HG03135 (cell line): ENCODE data around the gene HTR5A.

Experiments used
- ATAC-seq: cut with Tn5 transposase; IDR thresholded peaks from one replicate; pipeline ENCODE4 v1.9.1; 2021; ENCODE audit warnings: mild to moderate bottlenecking, moderate library complexity; ENCODE audit not compliant: unreplicated experiment

HTR5A gene

GRCh38 chr7:155084969-155085368 lies 14.8 kb downstream of the HTR5A start:
- no peak for ATAC-seq

GRCh38 chr7:155090684-155091083 lies 20.6 kb downstream of the HTR5A start:
- ATAC-seq: no peak

- no peak for ATAC-seq
Observed at GRCh38 chr7:155093596-155093995, 23.5 kb downstream of the HTR5A start.

GRCh38 chr7:155094636-155095135 lies 24.6 kb downstream of the HTR5A start:
- no peak for ATAC-seq

GRCh38 chr7:155097338-155097737 lies 27.2 kb downstream of the HTR5A start:
- no peak for ATAC-seq

GRCh38 chr7:155103839-155104238 lies 33.7 kb downstream of the HTR5A start:
- ATAC-seq: no peak

GRCh38 chr7:155104913-155105312 lies 34.8 kb downstream of the HTR5A start:
- ATAC-seq: no peak

GRCh38 chr7:155106356-155106755 lies 36.2 kb downstream of the HTR5A start:
- no peak for ATAC-seq

- ATAC-seq: no peak
Observed at GRCh38 chr7:155107126-155107525, 37.0 kb downstream of the HTR5A start.

- ATAC-seq: no peak
Observed at GRCh38 chr7:155108144-155108901, 38.2 kb downstream of the HTR5A start.

- ATAC-seq: no peak
Observed at GRCh38 chr7:155109121-155109520, 39.0 kb downstream of the HTR5A start.

GRCh38 chr7:155115288-155115687 lies 45.2 kb downstream of the HTR5A start:
- ATAC-seq: no peak

- ATAC-seq: no peak
Observed at GRCh38 chr7:155119801-155120382, 49.8 kb downstream of the HTR5A start.

- ATAC-seq: no peak
Observed at GRCh38 chr7:155120460-155120859, 50.3 kb downstream of the HTR5A start.

- no peak for ATAC-seq
Observed at GRCh38 chr7:155122831-155123230, 52.7 kb downstream of the HTR5A start.

- no peak for ATAC-seq
Observed at GRCh38 chr7:155123413-155123812, 53.3 kb downstream of the HTR5A start.

- ATAC-seq: no peak
Observed at GRCh38 chr7:155124706-155125105, 54.6 kb downstream of the HTR5A start.

- ATAC-seq: no peak
Observed at GRCh38 chr7:155129186-155129585, 59.1 kb downstream of the HTR5A start.

GRCh38 chr7:155129789-155130188 lies 59.7 kb downstream of the HTR5A start:
- no peak for ATAC-seq

- no peak for ATAC-seq
Observed at GRCh38 chr7:155130493-155130892, 60.4 kb downstream of the HTR5A start.

GRCh38 chr7:155131090-155131489 lies 61.0 kb downstream of the HTR5A start:
- ATAC-seq: no peak

- ATAC-seq: no peak
Observed at GRCh38 chr7:155132431-155132830, 62.3 kb downstream of the HTR5A start.
